Liver (tissue), 9 donors: Measurements from ENCODE around the gene ISG20L2. TPM values are rescaled to one million over a fixed set of nuclear protein-coding genes. Genes with fewer than 3 reads are reported as not detected.

Experiments
- DNase-seq: peaks from one replicate; pipeline ENCODE4 v3.0.0-alpha.2; 2017; ENCODE audit warnings: low spot score
- H3K27ac ChIP-seq, 2 donors: one replicate each; pipeline ENCODE4 v1.7.0; 2013; ENCODE audit warnings: inconsistent platforms in 2 of 2, low read length in 2 of 2, control low read depth in 1 of 2, low read depth in 1 of 2, mild to moderate bottlenecking in 1 of 2
- H3K27me3 ChIP-seq, 4 donors: one replicate each; pipeline versions ENCODE4 v1.6.1 to v1.7.0; 2013; ENCODE audit warnings: low read length in 3 of 4, inconsistent platforms in 1 of 4, mild to moderate bottlenecking in 1 of 4, moderate library complexity in 1 of 4; ENCODE audit not compliant: control insufficient read depth in 4 of 4, insufficient read depth in 4 of 4
- H3K36me3 ChIP-seq, 4 donors: one replicate each; pipeline versions ENCODE4 v1.6.1 to v1.7.0; 2013; ENCODE audit warnings: low read length in 3 of 4, mild to moderate bottlenecking in 3 of 4, low read depth in 1 of 4, moderate library complexity in 1 of 4; ENCODE audit not compliant: control insufficient read depth in 4 of 4, insufficient read depth in 3 of 4
- H3K4me1 ChIP-seq, 4 donors: one replicate each; pipeline versions ENCODE4 v1.6.1 to v1.7.0; 2013; ENCODE audit warnings: low read length in 3 of 4, mild to moderate bottlenecking in 3 of 4, moderate library complexity in 1 of 4; ENCODE audit not compliant: control insufficient read depth in 4 of 4, insufficient read depth in 4 of 4
- H3K4me3 ChIP-seq, 3 donors: one replicate each; pipeline versions ENCODE4 v1.6.1 to v1.7.0; 2013; ENCODE audit warnings: low read length in 3 of 3, control low read depth in 1 of 3, low read depth in 1 of 3, mild to moderate bottlenecking in 1 of 3
- H3K9ac ChIP-seq, 2 donors: one replicate each; pipeline ENCODE4 v1.7.0; 2013; ENCODE audit warnings: low read length in 2 of 2, mild to moderate bottlenecking in 2 of 2, moderate library complexity in 2 of 2, control low read depth in 1 of 2, low read depth in 1 of 2
- H3K9me3 ChIP-seq, 4 donors: one replicate each; pipeline versions ENCODE4 v1.6.1 to v1.7.0; 2013; ENCODE audit warnings: low read length in 3 of 4; ENCODE audit not compliant: control insufficient read depth in 4 of 4
- CTCF ChIP-seq: fragments of 150-350 bp; IDR thresholded peaks from 2 replicates; pipeline ENCODE4 v1.5.1; 2017; ENCODE audit warnings: improper control_type of control experiment, low read depth, low read length; ENCODE audit not compliant: missing input control
- EGR1 ChIP-seq, 2 donors: IDR thresholded peaks; 2 replicates each; pipeline ENCODE4 v1.6.1; 2016 to 2018; ENCODE audit warnings: antibody characterized with exemption in 2 of 2, low read depth in 2 of 2
- FOXA1 ChIP-seq: IDR thresholded peaks from 2 replicates; pipeline ENCODE4 v1.6.1; 2016; ENCODE audit warnings: antibody characterized with exemption
- FOXA2 ChIP-seq: IDR thresholded peaks from 2 replicates; pipeline ENCODE4 v1.6.1; 2016; ENCODE audit warnings: antibody characterized with exemption
- GABPA ChIP-seq, 2 donors: IDR thresholded peaks in 1 of 2; conservative IDR thresholded peaks in 1 of 2; 2 replicates each; pipeline ENCODE4 v1.6.1; 2016; ENCODE audit warnings: antibody characterized with exemption in 2 of 2, mild to moderate bottlenecking in 1 of 2, moderate library complexity in 1 of 2
- HNF4A ChIP-seq, 2 donors: conservative IDR thresholded peaks; 2 replicates each; pipeline ENCODE4 v1.6.1; 2016; ENCODE audit warnings: antibody characterized with exemption in 2 of 2, mild to moderate bottlenecking in 2 of 2
- HNF4G ChIP-seq: IDR thresholded peaks from 2 replicates; pipeline ENCODE4 v1.6.1; 2016; ENCODE audit warnings: antibody characterized with exemption
- JUND ChIP-seq, 2 donors: IDR thresholded peaks; 2 replicates each; pipeline ENCODE4 v1.6.1; 2016; ENCODE audit warnings: antibody characterized with exemption in 2 of 2
- MAX ChIP-seq: IDR thresholded peaks from 2 replicates; pipeline ENCODE4 v1.6.1; 2016; ENCODE audit warnings: antibody characterized with exemption
- NR2F2 ChIP-seq: IDR thresholded peaks from 2 replicates; pipeline ENCODE4 v1.6.1; 2016; ENCODE audit warnings: antibody characterized with exemption
- RAD21 ChIP-seq, 2 donors: IDR thresholded peaks; 2 replicates each; pipeline ENCODE4 v1.6.1; 2016; ENCODE audit warnings: antibody characterized with exemption in 2 of 2, mild to moderate bottlenecking in 2 of 2
- RXRA ChIP-seq, 2 donors: IDR thresholded peaks; 2 replicates each; pipeline ENCODE4 v1.6.1; 2017 to 2018; ENCODE audit warnings: antibody characterized with exemption in 2 of 2, mild to moderate bottlenecking in 1 of 2
- SP1 ChIP-seq: IDR thresholded peaks from 2 replicates; pipeline ENCODE4 v1.6.1; 2018; ENCODE audit warnings: antibody characterized with exemption, mild to moderate bottlenecking
- TAF1 ChIP-seq: conservative IDR thresholded peaks from 2 replicates; pipeline ENCODE4 v1.6.1; 2016; ENCODE audit warnings: antibody characterized with exemption, mild to moderate bottlenecking
- YY1 ChIP-seq: IDR thresholded peaks from 2 replicates; pipeline ENCODE4 v1.6.1; 2016; ENCODE audit warnings: antibody characterized with exemption, mild to moderate bottlenecking
- WGBS: extraction: QIAGEN DNeasy Blood & Tissue Kit; methylation state at CpG from one replicate; pipeline ENCODE4 v1.1.7; 2013; 5-methylcytosine and 5-hydroxymethylcytosine counted together
- polyA plus RNA-seq, 2 donors: library from polyadenylated mRNA; stranded (reverse) in 1 of 2; unstranded in 1 of 2; fragments of 200-250 nt in 1 of 2; fragments of >200 nt in 1 of 2; fragmentation: Nextera tagmentation in 1 of 2; extraction: Ambion mirVana in 1 of 2; gene quantifications; one replicate each; pipeline versions ENCODE4 v1.2.1 to v1.2.3, GENCODE V29; 2013 to 2015
- total RNA-seq, 2 donors: library from RNA; depleted of rRNA; stranded (reverse); fragments of >200 nt; gene quantifications; one replicate each; pipeline ENCODE4 v1.2.3, GENCODE V29; 2014
- TF ChIP-seq, protein P1 (sequence below): IDR thresholded peaks from 2 replicates; pipeline ENCODE4 v1.6.1; 2016; ENCODE audit warnings: antibody characterized with exemption
- TF ChIP-seq, protein P2 (sequence below): IDR thresholded peaks from 2 replicates; pipeline ENCODE4 v1.6.1; 2016; ENCODE audit warnings: antibody characterized with exemption
- donor health status: healthy.
- donor health status: healthy.
- donor health status: healthy.
- donor health status: healthy.
- donor health status: healthy.

The ISG20L2 gene
- total and polyA plus RNA-seq, 4 donors: 5.6 to 9.9 (median 6.7) TPM

DNA sequence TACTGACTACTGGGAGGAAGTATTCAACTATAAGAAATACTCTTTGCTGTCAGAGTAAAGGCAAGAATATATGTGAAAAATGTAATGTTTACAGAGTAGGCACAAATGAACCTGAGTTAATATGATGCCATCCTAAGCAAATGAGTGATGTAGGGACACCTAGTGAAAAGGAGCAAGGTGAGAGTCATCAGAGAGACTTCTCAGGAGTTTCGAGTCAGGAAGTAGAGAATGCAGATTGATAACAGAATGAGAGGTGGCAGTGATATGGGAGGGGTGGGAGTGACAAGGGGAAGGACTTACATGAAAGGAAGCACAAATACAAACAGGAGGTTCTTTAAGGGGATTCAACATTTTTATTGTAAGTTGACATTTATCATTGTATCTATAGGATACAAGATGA lies 49.0 kb upstream of the ISG20L2 start:
- Histone ChIP-seq H3K4me1 (peaks cover 0 to 2% (median under 1%) of the 10 kb centered on the region in 4 donors), H3K27me3 (no peaks in the 10 kb centered on the region), H3K27ac (no peak overlapping the region), H3K9me3 (no peaks in the 10 kb centered on the region), H3K4me3 (no peak overlapping the region), H3K36me3 (peaks cover 0 to 5% (median 2%) of the 10 kb centered on the region in 4 donors), H3K9ac (no peak overlapping the region)
- WGBS: 72% methylated on average over 1 of the region's 1 CpG
- DNase-seq: no peak
- TF ChIP-seq, protein P1, sequence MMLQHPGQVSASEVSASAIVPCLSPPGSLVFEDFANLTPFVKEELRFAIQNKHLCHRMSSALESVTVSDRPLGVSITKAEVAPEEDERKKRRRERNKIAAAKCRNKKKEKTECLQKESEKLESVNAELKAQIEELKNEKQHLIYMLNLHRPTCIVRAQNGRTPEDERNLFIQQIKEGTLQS: no peak
- TF ChIP-seq TAF1: no peak
- TF ChIP-seq NR2F2: no peak
- TF ChIP-seq, protein P2, sequence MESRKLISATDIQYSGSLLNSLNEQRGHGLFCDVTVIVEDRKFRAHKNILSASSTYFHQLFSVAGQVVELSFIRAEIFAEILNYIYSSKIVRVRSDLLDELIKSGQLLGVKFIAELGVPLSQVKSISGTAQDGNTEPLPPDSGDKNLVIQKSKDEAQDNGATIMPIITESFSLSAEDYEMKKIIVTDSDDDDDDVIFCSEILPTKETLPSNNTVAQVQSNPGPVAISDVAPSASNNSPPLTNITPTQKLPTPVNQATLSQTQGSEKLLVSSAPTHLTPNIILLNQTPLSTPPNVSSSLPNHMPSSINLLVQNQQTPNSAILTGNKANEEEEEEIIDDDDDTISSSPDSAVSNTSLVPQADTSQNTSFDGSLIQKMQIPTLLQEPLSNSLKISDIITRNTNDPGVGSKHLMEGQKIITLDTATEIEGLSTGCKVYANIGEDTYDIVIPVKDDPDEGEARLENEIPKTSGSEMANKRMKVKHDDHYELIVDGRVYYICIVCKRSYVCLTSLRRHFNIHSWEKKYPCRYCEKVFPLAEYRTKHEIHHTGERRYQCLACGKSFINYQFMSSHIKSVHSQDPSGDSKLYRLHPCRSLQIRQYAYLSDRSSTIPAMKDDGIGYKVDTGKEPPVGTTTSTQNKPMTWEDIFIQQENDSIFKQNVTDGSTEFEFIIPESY: no peak
- TF ChIP-seq HNF4A (conservative IDR thresholded peaks at IDR 0.05): no peak
- TF ChIP-seq YY1: no peak
- no peak for TF ChIP-seq EGR1 (IDR thresholded peaks at IDR 0.05; ENCODE audit: low read depth in 2 of 2)
- no peak for TF ChIP-seq CTCF
- no peak for TF ChIP-seq HNF4G
- TF ChIP-seq JUND (IDR thresholded peaks at IDR 0.05): no peak
- no peak for TF ChIP-seq MAX
- TF ChIP-seq RXRA (IDR thresholded peaks at IDR 0.05): no peak
- TF ChIP-seq GABPA (IDR thresholded peaks at IDR 0.05 in 1 of 2, conservative IDR thresholded peaks at IDR 0.05 in 1 of 2): no peak
- no peak for TF ChIP-seq FOXA2

DNA sequence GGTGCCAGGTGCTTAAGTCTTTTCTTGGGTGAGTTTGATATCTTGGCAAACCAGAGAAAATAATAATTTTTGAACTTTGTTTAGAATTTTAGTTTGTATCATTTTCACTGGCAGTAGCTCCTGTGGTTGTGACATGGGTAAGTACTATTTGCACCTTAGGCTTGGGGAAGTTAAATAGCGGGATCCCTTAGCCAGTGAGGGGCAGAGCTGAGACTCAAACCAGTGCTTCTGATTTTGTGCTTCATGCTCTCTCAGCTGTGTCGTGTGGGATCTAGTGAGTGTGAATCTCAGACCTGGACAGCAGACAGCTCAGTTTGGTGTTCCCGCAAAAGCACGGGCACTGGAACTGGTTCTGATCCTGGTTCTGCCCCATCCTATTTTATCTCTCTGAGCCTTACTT lies 48.4 kb upstream of the ISG20L2 start:
- no peak for DNase-seq
- 80% methylated on average over 4 of the region's 4 CpGs for WGBS
- no peak overlapping the region for H3K27ac ChIP-seq
- H3K27me3 ChIP-seq: no peaks in the 10 kb centered on the region
- TF ChIP-seq, protein P2: no peak
- TF ChIP-seq YY1: no peak
- TF ChIP-seq CTCF: no peak
- TF ChIP-seq HNF4G: no peak
- TF ChIP-seq, protein P1: no peak
- no peak for TF ChIP-seq RAD21 (IDR thresholded peaks at IDR 0.05)
- TF ChIP-seq MAX: no peak
- no peak for TF ChIP-seq GABPA (IDR thresholded peaks at IDR 0.05 in 1 of 2, conservative IDR thresholded peaks at IDR 0.05 in 1 of 2)
- no peak for TF ChIP-seq FOXA1
- TF ChIP-seq HNF4A (conservative IDR thresholded peaks at IDR 0.05): no peak
- no peak for TF ChIP-seq TAF1
- no peak for TF ChIP-seq SP1
- TF ChIP-seq NR2F2: no peak
- no peak for TF ChIP-seq FOXA2
- no peak for TF ChIP-seq EGR1 (IDR thresholded peaks at IDR 0.05; ENCODE audit: low read depth in 2 of 2)
- no peak overlapping the region for H3K4me3 ChIP-seq
- peaks cover 0 to 5% (median 2%) of the 10 kb centered on the region in 4 donors for H3K36me3 ChIP-seq
- no peaks in the 10 kb centered on the region for H3K9me3 ChIP-seq
- peaks cover 0 to 2% (median under 1%) of the 10 kb centered on the region in 4 donors for H3K4me1 ChIP-seq
- H3K9ac ChIP-seq: no peak overlapping the region
